WTC11 (cell line): ENCODE measurements around the gene SAMD1. TPM values are rescaled to one million over a fixed set of nuclear protein-coding genes. Genes with fewer than 3 reads are reported as not detected.
A peak's percentile ranks its signal among the peaks of the same experiment; 100 is the strongest.

Experiments
- ATAC-seq: fragments of 200-7000 bp; cut with Tn5 transposase; 2 replicates; pipeline ENCODE4 v1.10.0; 2021; ENCODE audit warnings: mild to moderate bottlenecking, moderate library complexity
- CTCF ChIA-PET: fragments of 300-600 bp; sonication (Branson Sonifier 250); formaldehyde crosslinking; loops from one replicate; lab custom pipeline; 2021; ENCODE audit warnings: antibody characterized with exemption; lab: Charles Lee
- POLR2A ChIA-PET: fragments of 350-600 bp; sonication (Branson Sonifier 250); formaldehyde crosslinking; loops from one replicate; lab custom pipeline; 2021; ENCODE audit warnings: antibody characterized with exemption; lab: Charles Lee
- DNase-seq: peaks from one replicate; pipeline ENCODE4 v3.0.0; 2021; ENCODE audit warnings: low spot score
- H3K27ac Mint-ChIP-seq: 2 replicates; pipeline ENCODE4 v1.8.0; 2021; ENCODE audit warnings: mixed read lengths
- H3K27me3 Mint-ChIP-seq: 2 replicates; pipeline ENCODE4 v1.8.0; 2021; ENCODE audit warnings: low read depth, mild to moderate bottlenecking, moderate library complexity, mixed read lengths
- H3K36me3 Mint-ChIP-seq: 2 replicates; pipeline ENCODE4 v1.8.0; 2021; ENCODE audit warnings: mixed read lengths
- H3K4me1 Mint-ChIP-seq: 2 replicates; pipeline ENCODE4 v1.8.0; 2022; ENCODE audit warnings: mixed read lengths
- H3K4me3 Mint-ChIP-seq: 2 replicates; pipeline ENCODE4 v1.8.0; 2021; ENCODE audit warnings: mild to moderate bottlenecking, moderate library complexity, mixed read lengths
- H3K9me3 Mint-ChIP-seq: 2 replicates; pipeline ENCODE4 v1.8.0; 2021; ENCODE audit warnings: mixed read lengths
- GABPB1 ChIP-seq: sonication (generic); formaldehyde crosslinking; IDR thresholded peaks from 2 replicates; pipeline ENCODE4 v1.8.1; 2023; ENCODE audit warnings: mild to moderate bottlenecking, missing genetic modification reagents
- JUN ChIP-seq: sonication (generic); formaldehyde crosslinking; IDR thresholded peaks from 2 replicates; pipeline ENCODE4 v1.8.0; 2023; ENCODE audit warnings: mild to moderate bottlenecking, missing genetic modification reagents
- NR2C2 ChIP-seq: sonication (generic); formaldehyde crosslinking; IDR thresholded peaks from 2 replicates; pipeline ENCODE4 v1.8.0; 2022; ENCODE audit warnings: mild to moderate bottlenecking, missing genetic modification reagents
- NR3C1 ChIP-seq: sonication (generic); formaldehyde crosslinking; conservative IDR thresholded peaks from 2 replicates; pipeline ENCODE4 v1.8.1; 2023; ENCODE audit warnings: low read depth, mild to moderate bottlenecking, missing genetic modification reagents
- OVOL2 ChIP-seq: fragments of 250-450 bp; sonication (Bioruptor Pico); IDR thresholded peaks from 2 replicates; pipeline ENCODE4 v1.9.0; 2021; ENCODE audit warnings: mild to moderate bottlenecking, borderline replicate concordance
- RELA ChIP-seq: sonication (generic); formaldehyde crosslinking; IDR thresholded peaks from 2 replicates; pipeline ENCODE4 v1.8.1; 2022; ENCODE audit warnings: missing genetic modification reagents, mild to moderate bottlenecking, borderline replicate concordance
- RORB ChIP-seq: fragments of 250-450 bp; sonication (Bioruptor Pico); IDR thresholded peaks from 2 replicates; pipeline ENCODE4 v1.9.0; 2021; ENCODE audit warnings: mild to moderate bottlenecking
- ZNF396 ChIP-seq: fragments of 250-450 bp; sonication (Bioruptor Pico); IDR thresholded peaks from 2 replicates; pipeline ENCODE4 v1.8.0; 2021; ENCODE audit warnings: mild to moderate bottlenecking, moderate library complexity, borderline replicate concordance
- ZNF423 ChIP-seq: fragments of 250-450 bp; sonication (Bioruptor Pico); IDR thresholded peaks from 2 replicates; pipeline ENCODE4 v2.1.2; 2022; ENCODE audit warnings: mild to moderate bottlenecking, moderate library complexity
- ZNF671 ChIP-seq: fragments of 250-450 bp; sonication (Bioruptor Pico); IDR thresholded peaks from 2 replicates; pipeline ENCODE4 v1.8.0; 2021; ENCODE audit warnings: mild to moderate bottlenecking
- total RNA-seq: library from RNA; stranded (reverse); gene quantifications from 3 replicates; pipeline ENCODE4 v1.2.3, GENCODE V29; 2021
- TF ChIP-seq, protein P1 (sequence below): sonication (generic); formaldehyde crosslinking; IDR thresholded peaks from 2 replicates; pipeline ENCODE4 v1.8.0; 2022; ENCODE audit warnings: mild to moderate bottlenecking, missing genetic modification reagents
- TF ChIP-seq, protein P2 (sequence below): fragments of 250-450 bp; sonication (Bioruptor Pico); IDR thresholded peaks from 2 replicates; pipeline ENCODE4 v2.1.2; 2022; ENCODE audit warnings: mild to moderate bottlenecking, moderate library complexity
- TF ChIP-seq, protein P3 (sequence below): sonication (generic); formaldehyde crosslinking; IDR thresholded peaks from 2 replicates; pipeline ENCODE4 v1.8.1; 2022; ENCODE audit warnings: missing genetic modification reagents, borderline replicate concordance
- TF ChIP-seq, protein P4 (sequence below): sonication (generic); formaldehyde crosslinking; IDR thresholded peaks from 2 replicates; pipeline ENCODE4 v1.8.0; 2022; ENCODE audit warnings: mild to moderate bottlenecking, missing genetic modification reagents
- TF ChIP-seq, protein P5 (sequence below): sonication (generic); formaldehyde crosslinking; IDR thresholded peaks from 2 replicates; pipeline ENCODE4 v1.8.1; 2022; ENCODE audit warnings: low read depth, mild to moderate bottlenecking, moderate library complexity, missing genetic modification reagents, borderline replicate concordance
- TF ChIP-seq, protein P6 (sequence below): sonication (generic); formaldehyde crosslinking; IDR thresholded peaks from 2 replicates; pipeline ENCODE4 v1.8.0; 2023; ENCODE audit warnings: missing genetic modification reagents, mild to moderate bottlenecking, borderline replicate concordance
- TF ChIP-seq, protein P7 (sequence below): fragments of 250-450 bp; sonication (Bioruptor Pico); IDR thresholded peaks from 2 replicates; pipeline ENCODE4 v1.9.0; 2021; ENCODE audit warnings: mild to moderate bottlenecking, borderline replicate concordance

SAMD1 gene
- total RNA-seq, 1 experiment from 2014 or later, result 116 TPM

DNA sequence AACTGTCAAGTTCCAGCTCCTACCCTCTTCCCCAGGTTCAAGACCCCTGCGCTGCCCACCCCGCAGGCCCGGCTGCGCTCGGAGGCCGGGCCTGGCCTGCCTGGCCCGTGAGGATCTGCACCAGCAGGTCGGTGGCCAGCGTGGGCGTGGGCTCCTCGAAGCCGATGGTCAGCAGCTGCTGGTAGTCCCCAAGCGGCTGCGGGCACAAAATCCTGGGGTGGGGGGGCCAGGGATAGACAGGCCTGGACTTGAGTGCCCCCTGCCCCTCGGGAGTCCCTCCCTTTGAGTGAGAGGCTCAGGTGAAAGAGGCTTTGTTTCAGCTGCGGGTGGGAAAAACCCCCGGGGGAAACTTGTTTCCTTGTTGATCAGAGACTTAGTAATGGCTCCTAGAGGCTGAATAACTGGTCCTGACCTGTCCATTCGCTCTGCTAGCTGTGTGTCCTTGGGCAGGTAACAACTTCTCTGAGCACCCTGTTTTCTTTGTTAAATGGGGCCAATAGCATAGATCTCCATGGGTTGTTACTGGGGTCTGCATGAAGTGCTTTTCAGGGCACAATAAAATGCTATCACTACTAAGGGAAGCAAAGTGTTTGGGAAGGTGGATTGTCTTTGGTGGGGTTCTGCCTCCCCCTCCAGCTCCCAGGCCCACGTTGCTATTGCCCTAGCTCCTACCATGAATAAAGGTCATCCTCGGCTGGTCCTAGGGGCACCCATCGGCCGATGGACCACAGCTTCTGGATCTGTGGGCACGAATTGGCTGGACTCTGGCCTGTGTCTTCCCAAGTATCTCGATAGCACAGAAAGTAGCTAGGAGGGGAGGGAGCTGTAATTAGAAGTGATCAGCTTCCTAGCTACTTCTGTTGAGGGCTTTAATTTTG is 8.5 kb downstream of the SAMD1 start:
- H3K4me1 Mint-ChIP-seq, result peaks cover 3% of the 10 kb centered on the region
- H3K4me3 Mint-ChIP-seq, result peak overlapping the region; percentile 89
- H3K9me3 Mint-ChIP-seq, result no peaks in the 10 kb centered on the region
- POLR2A ChIA-PET, result no interaction called here
- DNase-seq, result no peak
- H3K27ac Mint-ChIP-seq, result no peak overlapping the region
- H3K27me3 Mint-ChIP-seq, result peaks cover 37% of the 10 kb centered on the region
- 0 out of 2 replicates have a peak, but pooled peaks cover 3% of the 10 kb centered on the region for H3K36me3 Mint-ChIP-seq
- ATAC-seq, result peak; percentile 14
- CTCF ChIA-PET, result interaction anchor here (0.6 to 1.8 kb wide), 5 partner anchors 10 to 220 kb away, joined by 3 to 8 read pairs (median 4); partner anchors contain the start of gene MISP3
- TF ChIP-seq, protein P1, sequence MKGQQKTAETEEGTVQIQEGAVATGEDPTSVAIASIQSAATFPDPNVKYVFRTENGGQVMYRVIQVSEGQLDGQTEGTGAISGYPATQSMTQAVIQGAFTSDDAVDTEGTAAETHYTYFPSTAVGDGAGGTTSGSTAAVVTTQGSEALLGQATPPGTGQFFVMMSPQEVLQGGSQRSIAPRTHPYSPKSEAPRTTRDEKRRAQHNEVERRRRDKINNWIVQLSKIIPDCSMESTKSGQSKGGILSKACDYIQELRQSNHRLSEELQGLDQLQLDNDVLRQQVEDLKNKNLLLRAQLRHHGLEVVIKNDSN (CRISPR knock-in tag), result no peak
- no peak for TF ChIP-seq RORB (CRISPR knock-in tag)
- TF ChIP-seq GABPB1, result no peak
- TF ChIP-seq JUN, result no peak
- TF ChIP-seq ZNF671 (CRISPR knock-in tag), result no peak
- TF ChIP-seq ZNF423, result no peak
- no peak for TF ChIP-seq RELA (CRISPR knock-in tag)
- TF ChIP-seq, protein P2, sequence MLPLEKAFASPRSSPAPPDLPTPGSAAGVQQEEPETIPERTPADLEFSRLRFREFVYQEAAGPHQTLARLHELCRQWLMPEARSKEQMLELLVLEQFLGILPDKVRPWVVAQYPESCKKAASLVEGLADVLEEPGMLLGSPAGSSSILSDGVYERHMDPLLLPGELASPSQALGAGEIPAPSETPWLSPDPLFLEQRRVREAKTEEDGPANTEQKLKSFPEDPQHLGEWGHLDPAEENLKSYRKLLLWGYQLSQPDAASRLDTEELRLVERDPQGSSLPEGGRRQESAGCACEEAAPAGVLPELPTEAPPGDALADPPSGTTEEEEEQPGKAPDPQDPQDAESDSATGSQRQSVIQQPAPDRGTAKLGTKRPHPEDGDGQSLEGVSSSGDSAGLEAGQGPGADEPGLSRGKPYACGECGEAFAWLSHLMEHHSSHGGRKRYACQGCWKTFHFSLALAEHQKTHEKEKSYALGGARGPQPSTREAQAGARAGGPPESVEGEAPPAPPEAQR (CRISPR knock-in tag), result no peak
- TF ChIP-seq, protein P3, sequence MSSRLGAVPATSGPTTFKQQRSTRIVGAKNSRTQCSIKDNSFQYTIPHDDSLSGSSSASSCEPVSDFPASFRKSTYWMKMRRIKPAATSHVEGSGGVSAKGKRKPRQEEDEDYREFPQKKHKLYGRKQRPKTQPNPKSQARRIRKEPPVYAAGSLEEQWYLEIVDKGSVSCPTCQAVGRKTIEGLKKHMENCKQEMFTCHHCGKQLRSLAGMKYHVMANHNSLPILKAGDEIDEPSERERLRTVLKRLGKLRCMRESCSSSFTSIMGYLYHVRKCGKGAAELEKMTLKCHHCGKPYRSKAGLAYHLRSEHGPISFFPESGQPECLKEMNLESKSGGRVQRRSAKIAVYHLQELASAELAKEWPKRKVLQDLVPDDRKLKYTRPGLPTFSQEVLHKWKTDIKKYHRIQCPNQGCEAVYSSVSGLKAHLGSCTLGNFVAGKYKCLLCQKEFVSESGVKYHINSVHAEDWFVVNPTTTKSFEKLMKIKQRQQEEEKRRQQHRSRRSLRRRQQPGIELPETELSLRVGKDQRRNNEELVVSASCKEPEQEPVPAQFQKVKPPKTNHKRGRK (CRISPR knock-in tag), result no peak
- no peak for TF ChIP-seq NR2C2
- no peak for TF ChIP-seq OVOL2 (CRISPR knock-in tag)
- no peak for TF ChIP-seq NR3C1 (CRISPR knock-in tag)
- TF ChIP-seq, protein P4, sequence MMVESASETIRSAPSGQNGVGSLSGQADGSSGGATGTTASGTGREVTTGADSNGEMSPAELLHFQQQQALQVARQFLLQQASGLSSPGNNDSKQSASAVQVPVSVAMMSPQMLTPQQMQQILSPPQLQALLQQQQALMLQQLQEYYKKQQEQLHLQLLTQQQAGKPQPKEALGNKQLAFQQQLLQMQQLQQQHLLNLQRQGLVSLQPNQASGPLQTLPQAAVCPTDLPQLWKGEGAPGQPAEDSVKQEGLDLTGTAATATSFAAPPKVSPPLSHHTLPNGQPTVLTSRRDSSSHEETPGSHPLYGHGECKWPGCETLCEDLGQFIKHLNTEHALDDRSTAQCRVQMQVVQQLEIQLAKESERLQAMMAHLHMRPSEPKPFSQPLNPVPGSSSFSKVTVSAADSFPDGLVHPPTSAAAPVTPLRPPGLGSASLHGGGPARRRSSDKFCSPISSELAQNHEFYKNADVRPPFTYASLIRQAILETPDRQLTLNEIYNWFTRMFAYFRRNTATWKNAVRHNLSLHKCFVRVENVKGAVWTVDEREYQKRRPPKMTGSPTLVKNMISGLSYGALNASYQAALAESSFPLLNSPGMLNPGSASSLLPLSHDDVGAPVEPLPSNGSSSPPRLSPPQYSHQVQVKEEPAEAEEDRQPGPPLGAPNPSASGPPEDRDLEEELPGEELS (CRISPR knock-in tag), result no peak
- TF ChIP-seq, protein P5, sequence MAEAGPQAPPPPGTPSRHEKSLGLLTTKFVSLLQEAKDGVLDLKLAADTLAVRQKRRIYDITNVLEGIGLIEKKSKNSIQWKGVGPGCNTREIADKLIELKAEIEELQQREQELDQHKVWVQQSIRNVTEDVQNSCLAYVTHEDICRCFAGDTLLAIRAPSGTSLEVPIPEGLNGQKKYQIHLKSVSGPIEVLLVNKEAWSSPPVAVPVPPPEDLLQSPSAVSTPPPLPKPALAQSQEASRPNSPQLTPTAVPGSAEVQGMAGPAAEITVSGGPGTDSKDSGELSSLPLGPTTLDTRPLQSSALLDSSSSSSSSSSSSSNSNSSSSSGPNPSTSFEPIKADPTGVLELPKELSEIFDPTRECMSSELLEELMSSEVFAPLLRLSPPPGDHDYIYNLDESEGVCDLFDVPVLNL (CRISPR knock-in tag), result no peak
- TF ChIP-seq, protein P6, sequence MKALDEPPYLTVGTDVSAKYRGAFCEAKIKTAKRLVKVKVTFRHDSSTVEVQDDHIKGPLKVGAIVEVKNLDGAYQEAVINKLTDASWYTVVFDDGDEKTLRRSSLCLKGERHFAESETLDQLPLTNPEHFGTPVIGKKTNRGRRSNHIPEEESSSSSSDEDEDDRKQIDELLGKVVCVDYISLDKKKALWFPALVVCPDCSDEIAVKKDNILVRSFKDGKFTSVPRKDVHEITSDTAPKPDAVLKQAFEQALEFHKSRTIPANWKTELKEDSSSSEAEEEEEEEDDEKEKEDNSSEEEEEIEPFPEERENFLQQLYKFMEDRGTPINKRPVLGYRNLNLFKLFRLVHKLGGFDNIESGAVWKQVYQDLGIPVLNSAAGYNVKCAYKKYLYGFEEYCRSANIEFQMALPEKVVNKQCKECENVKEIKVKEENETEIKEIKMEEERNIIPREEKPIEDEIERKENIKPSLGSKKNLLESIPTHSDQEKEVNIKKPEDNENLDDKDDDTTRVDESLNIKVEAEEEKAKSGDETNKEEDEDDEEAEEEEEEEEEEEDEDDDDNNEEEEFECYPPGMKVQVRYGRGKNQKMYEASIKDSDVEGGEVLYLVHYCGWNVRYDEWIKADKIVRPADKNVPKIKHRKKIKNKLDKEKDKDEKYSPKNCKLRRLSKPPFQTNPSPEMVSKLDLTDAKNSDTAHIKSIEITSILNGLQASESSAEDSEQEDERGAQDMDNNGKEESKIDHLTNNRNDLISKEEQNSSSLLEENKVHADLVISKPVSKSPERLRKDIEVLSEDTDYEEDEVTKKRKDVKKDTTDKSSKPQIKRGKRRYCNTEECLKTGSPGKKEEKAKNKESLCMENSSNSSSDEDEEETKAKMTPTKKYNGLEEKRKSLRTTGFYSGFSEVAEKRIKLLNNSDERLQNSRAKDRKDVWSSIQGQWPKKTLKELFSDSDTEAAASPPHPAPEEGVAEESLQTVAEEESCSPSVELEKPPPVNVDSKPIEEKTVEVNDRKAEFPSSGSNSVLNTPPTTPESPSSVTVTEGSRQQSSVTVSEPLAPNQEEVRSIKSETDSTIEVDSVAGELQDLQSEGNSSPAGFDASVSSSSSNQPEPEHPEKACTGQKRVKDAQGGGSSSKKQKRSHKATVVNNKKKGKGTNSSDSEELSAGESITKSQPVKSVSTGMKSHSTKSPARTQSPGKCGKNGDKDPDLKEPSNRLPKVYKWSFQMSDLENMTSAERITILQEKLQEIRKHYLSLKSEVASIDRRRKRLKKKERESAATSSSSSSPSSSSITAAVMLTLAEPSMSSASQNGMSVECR (CRISPR knock-in tag), result no peak
- TF ChIP-seq ZNF396 (CRISPR knock-in tag), result no peak
- TF ChIP-seq, protein P7, sequence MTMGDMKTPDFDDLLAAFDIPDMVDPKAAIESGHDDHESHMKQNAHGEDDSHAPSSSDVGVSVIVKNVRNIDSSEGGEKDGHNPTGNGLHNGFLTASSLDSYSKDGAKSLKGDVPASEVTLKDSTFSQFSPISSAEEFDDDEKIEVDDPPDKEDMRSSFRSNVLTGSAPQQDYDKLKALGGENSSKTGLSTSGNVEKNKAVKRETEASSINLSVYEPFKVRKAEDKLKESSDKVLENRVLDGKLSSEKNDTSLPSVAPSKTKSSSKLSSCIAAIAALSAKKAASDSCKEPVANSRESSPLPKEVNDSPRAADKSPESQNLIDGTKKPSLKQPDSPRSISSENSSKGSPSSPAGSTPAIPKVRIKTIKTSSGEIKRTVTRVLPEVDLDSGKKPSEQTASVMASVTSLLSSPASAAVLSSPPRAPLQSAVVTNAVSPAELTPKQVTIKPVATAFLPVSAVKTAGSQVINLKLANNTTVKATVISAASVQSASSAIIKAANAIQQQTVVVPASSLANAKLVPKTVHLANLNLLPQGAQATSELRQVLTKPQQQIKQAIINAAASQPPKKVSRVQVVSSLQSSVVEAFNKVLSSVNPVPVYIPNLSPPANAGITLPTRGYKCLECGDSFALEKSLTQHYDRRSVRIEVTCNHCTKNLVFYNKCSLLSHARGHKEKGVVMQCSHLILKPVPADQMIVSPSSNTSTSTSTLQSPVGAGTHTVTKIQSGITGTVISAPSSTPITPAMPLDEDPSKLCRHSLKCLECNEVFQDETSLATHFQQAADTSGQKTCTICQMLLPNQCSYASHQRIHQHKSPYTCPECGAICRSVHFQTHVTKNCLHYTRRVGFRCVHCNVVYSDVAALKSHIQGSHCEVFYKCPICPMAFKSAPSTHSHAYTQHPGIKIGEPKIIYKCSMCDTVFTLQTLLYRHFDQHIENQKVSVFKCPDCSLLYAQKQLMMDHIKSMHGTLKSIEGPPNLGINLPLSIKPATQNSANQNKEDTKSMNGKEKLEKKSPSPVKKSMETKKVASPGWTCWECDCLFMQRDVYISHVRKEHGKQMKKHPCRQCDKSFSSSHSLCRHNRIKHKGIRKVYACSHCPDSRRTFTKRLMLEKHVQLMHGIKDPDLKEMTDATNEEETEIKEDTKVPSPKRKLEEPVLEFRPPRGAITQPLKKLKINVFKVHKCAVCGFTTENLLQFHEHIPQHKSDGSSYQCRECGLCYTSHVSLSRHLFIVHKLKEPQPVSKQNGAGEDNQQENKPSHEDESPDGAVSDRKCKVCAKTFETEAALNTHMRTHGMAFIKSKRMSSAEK (CRISPR knock-in tag), result no peak
